Esophagus mucosa (tissue), 1 donor: ENCODE results near the gene SURF1. TPM values are rescaled to one million over a fixed set of nuclear protein-coding genes. Genes with fewer than 3 reads are reported as not detected.
"Not testable (repeated sequence)": the region's sequence is repeated elsewhere in the genome, so short reads cannot be mapped to it uniquely, and the experiment has no call there.

Experiments used
- ATAC-seq: fragments of 200-7000 bp; cut with Tn5 transposase; one replicate; pipeline ENCODE4 v1.9.1; 2020
- total RNA-seq: library from RNA; stranded (reverse); gene quantifications from one replicate; pipeline ENCODE4 v1.2.4, GENCODE V29; 2023
- donor health status: DM: yes; HTN: yes; CAD: no.

The SURF1 gene
- total RNA-seq, 1 donor from 2014 or later: 25.4 TPM

- no peak for ATAC-seq
Measured at GRCh38 chr9:133382507-133383141, 26.3 kb upstream of the SURF1 start.

- ATAC-seq: no peak
Measured at GRCh38 chr9:133380734-133381133, 24.4 kb upstream of the SURF1 start.

GRCh38 chr9:133379153-133380086, 23.1 kb upstream of the SURF1 start:
- ATAC-seq: no peak

DNA sequence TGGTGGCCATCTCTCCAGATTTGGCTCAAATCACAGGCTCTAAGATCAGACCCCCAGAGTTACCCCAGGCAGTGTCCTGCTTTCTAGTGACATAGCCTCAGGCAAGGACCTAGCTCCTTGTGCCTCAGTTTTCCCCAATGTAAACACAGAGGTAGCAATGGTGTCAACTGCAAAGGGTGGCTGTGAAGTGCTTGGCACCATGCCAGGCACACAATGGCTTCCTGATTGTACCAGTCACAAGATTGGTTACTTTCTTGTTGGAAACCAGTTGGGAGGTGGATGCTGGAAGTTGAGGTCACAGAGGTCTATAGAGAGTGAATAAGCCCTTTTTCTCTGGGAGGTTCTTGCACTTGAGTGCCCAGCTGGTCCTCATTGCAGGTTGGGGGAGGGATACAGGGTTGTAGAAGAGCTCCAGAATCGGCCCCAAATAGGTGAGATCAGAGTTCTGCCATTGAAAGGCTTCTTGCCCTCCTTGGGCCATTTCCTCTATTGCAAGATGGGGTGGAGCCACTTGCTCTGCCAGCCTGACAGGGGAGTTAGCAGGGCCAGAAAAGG, 22.2 kb upstream of the SURF1 start:
- ATAC-seq: no peak

DNA sequence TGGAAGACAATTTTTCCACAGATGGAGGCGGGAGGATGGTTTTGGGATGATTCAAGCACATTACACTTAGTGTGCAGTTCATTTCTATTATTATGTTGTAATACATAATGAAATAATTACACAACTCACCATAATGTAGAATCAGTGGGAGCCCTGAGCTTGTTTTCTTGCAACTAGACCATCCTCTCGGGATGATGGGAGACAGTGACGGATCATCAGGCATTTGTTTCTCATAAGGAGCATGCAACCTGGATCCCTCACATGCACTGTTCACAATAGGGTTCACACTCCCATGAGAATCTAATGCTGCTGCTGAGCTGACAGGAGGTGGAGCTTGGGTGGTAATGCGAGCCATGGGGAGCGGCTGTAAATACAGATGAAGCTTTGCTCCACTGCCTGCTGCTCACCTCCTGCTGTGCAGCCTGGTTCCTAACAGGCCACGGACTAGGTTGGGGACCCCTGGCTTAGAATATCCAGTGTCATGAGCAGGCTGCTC, 21.5 kb upstream of the SURF1 start:
- ATAC-seq: no peak

GRCh38 chr9:133377280-133377679, 21.0 kb upstream of the SURF1 start:
- ATAC-seq: not testable (repeated sequence)

- ATAC-seq: peak; percentile 95
Measured at GRCh38 chr9:133375724-133376654, 19.7 kb upstream of the SURF1 start, which contains the start of the genes STKLD1 and SURF4. TSS of gene STKLD1 (plus strand) at chr9:133376366. CDS start at chr9:133376474, 108 bp downstream. TSS of gene SURF4 (minus strand) at chr9:133376060. CDS start at chr9:133375969, 91 bp downstream.

GRCh38 chr9:133375116-133375723, 18.9 kb upstream of the SURF1 start:
- peak; percentile 8 for ATAC-seq

- no peak for ATAC-seq
Measured at GRCh38 chr9:133374612-133375115, 18.4 kb upstream of the SURF1 start.

- ATAC-seq: no peak
Measured at GRCh38 chr9:133372144-133372543, 15.9 kb upstream of the SURF1 start.

GRCh38 chr9:133371261-133371711, 15.0 kb upstream of the SURF1 start:
- ATAC-seq: no peak

DNA sequence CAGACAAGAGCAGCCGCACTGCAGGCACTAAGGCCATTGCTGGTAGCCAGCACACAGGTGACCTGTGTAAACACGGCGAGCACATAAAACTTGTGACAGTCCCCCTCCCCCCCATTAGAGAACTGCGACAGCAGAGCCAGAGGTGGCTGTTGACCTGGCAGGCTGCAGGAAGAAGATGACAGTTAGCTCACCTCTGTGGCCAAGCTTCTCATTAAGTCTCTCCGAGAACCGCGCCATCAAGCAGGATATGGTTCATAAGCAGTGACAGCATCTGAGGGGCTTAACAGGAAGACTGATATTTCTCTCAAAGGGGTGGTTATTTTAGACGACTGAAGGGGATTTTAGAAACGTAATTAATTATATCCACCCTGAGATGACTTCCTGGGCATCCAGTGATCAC, 14.4 kb upstream of the SURF1 start:
- no peak for ATAC-seq

- no peak for ATAC-seq
Measured at GRCh38 chr9:133369933-133370332, 13.6 kb upstream of the SURF1 start.

DNA sequence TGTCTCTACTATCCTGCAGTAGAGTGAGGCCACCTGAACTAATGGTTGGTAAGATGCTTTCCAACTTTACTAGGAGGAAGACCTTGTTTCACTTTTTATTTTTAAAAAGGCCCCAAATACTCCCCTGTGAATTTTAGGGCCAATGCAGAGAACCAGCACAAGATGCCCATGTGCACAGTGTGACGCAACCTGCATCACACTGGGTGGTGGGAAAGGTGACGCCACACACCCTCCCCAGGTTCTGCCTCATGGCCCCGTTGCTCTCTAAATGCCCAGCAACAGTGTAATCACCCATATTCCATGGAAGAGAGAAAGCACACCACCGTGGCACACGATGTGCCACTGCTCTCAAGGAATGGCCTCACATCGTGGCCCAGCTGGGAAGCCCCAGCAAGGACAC, 13.1 kb upstream of the SURF1 start:
- no peak for ATAC-seq

DNA sequence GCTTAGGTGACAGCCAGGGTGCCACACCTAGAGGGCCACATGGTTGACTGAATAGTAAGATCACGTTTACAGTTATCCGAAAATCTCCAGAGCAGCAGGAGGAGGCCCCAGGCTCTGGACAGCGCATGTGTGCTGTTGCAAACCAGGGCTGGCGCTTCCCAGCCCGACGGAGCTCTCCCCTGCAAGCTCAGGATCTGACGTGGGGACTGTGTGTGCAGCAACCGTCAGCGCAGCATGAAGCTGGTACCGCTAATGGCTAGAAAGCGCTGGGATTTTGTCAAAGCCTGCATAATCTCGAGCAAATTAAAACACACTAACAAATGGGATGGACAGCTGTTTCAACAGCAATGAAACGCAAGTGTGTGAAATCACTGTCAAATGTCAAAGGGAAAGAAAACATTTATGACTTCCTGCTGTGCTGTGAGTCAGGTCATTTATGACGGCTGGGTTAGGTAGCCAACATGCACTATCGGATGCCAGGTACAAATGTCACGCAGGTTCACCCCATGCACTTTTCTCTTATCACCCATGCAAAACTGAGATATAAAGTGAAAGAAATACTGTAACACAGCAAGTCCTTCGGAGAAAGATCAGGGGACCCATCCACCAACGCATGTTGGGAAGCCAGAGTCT, 12.1 kb upstream of the SURF1 start:
- peak; percentile 7 for ATAC-seq

DNA sequence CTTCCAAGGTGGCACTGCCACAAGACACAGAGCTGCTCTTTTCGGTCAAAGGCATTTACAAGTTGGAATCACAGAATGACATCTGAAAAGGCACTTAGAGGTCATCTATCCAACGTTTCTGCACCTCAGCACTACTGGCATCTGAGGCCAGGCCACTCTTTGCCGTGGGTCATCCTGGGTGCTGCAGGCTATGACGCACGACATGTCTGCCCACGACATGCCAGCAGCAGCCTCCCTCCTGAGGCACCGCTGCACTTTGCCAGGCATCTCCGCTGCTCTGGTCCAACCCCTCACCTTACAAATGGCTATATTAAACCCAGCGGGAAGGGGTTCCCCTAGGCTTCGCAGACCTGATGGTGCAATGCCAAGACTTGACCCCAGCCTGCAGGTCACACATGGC, 11.5 kb upstream of the SURF1 start:
- no peak for ATAC-seq

DNA sequence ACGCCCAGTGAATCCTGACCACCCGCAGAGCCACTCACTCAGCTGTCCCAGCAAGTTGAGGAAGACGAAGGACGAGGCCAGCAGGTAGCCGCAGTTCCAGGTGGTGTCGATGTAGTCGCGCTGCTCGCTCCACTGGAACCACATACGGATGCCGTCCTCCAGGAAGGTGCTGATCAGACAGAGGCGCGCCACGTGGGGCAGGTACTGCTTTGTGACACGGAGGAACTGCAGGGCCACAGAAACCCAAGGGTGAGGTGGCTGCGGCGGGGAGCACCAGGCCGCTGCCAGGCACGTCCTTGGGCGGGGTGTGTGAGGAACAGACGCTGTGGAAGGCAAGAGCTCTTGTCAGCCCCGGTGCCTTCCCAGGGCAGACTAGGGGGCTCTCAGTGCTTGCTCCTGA, 10.9 kb upstream of the SURF1 start:
- ATAC-seq: no peak

DNA sequence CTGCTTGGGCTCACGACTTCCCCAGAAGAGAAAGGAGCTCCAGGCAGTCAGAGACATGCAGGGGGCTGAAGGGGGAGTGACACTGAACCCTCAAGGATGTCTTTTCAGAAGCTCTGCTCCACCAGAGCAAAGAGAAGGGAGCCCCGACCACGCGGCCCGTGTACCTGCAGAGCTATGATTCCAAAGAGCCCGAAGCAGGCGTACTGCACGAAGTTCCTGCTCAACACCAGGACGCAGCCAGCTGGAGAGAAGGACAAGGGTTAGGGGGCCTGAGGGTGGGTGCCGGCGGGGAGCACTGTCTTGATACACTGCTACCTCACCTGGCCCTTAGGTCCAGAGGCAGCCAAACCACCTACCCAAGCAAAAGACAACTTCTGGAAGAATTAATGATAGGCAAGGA, 10.1 kb upstream of the SURF1 start:
- no peak for ATAC-seq

GRCh38 chr9:133362359-133363044, 6.2 kb upstream of the SURF1 start:
- no peak for ATAC-seq

GRCh38 chr9:133361507-133362092, 5.3 kb upstream of the SURF1 start:
- ATAC-seq: no peak
